Measurements from ENCODE around the gene MMRN2.
"Not testable (repeated sequence)": the region's sequence is repeated elsewhere in the genome, so short reads cannot be mapped to it uniquely, and the experiment has no call there.

The MMRN2 gene

DNA sequence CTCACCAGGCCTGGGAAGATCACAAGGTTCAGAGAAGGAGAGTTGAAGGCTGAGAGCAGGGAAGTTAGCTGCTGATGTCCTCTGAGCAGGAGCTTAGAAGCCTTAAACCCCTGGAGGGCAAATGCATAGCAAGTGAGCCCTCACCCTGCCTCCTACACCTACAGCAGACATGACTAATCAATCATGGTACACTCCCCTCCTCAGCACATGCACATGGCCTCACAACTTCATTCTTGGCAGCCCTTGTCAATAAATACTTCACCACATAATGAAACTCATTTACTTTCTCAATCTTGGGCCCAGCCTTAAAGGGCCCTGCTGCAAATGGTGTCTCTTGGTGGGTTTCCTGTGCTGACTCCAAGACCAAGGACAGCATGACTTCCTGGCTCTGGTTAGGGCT is 12.9 kb downstream of the MMRN2 start:
- TF ChIP-seq, protein P1, sequence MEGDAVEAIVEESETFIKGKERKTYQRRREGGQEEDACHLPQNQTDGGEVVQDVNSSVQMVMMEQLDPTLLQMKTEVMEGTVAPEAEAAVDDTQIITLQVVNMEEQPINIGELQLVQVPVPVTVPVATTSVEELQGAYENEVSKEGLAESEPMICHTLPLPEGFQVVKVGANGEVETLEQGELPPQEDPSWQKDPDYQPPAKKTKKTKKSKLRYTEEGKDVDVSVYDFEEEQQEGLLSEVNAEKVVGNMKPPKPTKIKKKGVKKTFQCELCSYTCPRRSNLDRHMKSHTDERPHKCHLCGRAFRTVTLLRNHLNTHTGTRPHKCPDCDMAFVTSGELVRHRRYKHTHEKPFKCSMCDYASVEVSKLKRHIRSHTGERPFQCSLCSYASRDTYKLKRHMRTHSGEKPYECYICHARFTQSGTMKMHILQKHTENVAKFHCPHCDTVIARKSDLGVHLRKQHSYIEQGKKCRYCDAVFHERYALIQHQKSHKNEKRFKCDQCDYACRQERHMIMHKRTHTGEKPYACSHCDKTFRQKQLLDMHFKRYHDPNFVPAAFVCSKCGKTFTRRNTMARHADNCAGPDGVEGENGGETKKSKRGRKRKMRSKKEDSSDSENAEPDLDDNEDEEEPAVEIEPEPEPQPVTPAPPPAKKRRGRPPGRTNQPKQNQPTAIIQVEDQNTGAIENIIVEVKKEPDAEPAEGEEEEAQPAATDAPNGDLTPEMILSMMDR (IDR thresholded peaks at IDR 0.05), result no peak
- no peak for TF ChIP-seq ZFX (IDR thresholded peaks at IDR 0.05; ENCODE audit: borderline replicate concordance)
- no peak overlapping the region for H3K27ac ChIP-seq

DNA sequence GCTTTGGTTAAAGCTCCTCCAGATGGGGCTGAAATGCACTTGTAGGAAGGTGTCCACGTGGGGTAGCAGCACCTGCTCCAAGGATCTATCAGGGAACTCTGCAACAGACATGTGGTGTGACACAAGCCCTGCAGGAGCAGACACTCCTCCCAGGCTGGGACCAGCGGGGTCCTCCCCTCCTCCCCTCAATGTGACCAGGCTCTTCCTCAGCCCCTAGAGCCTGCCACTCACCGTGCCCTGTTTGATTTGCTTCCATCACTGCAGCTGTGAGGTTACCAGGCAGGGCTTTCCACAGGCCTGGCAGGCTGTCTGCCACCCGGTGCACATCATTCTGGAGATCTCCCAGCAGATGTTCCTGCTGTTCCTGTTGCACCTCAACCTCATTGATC is 13.4 kb downstream of the MMRN2 start:
- no peak overlapping the region for H3K27ac ChIP-seq
- TF ChIP-seq, protein P1 (IDR thresholded peaks at IDR 0.05), result no peak
- no peak for TF ChIP-seq ZFX (IDR thresholded peaks at IDR 0.05; ENCODE audit: borderline replicate concordance)

DNA sequence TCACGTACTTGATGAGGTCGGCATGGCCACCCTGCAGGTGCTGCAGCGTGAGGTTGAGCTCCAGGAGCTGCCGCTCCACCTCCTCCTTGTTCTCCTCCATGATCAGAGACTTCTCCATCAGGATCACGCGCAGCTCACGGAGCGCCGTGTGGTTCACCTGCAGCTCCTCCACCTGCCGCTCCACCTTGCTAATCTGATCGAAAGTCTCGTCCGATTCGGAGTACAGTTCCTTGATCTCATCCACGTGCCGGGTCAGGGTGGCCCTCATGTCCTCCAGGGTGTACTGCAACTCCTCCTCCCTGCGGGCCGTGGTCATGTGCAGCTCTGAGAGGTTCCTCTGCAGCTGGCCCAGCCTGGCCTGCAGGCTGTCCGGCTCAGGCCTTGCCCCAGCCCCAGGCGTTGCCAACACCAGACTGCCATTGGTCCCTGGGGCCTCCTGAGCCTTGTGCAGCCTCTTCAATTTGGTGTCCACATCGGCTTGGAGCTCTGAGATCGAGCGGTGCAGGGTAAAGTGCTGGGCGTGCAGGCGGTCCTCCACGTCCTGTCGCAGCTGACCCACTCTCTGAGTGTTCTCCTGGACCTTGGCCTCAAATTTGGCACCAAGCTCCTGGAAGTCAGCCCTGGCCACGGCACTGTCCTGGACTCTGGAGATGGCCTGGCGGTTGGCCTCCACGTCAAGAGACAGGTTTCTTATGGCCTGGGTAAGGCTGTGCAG is 13.9 kb downstream of the MMRN2 start:
- TF ChIP-seq, protein P1 (IDR thresholded peaks at IDR 0.05), result no peak
- TF ChIP-seq ZFX (IDR thresholded peaks at IDR 0.05; ENCODE audit: borderline replicate concordance), result no peak
- no peak overlapping the region for H3K27ac ChIP-seq

DNA sequence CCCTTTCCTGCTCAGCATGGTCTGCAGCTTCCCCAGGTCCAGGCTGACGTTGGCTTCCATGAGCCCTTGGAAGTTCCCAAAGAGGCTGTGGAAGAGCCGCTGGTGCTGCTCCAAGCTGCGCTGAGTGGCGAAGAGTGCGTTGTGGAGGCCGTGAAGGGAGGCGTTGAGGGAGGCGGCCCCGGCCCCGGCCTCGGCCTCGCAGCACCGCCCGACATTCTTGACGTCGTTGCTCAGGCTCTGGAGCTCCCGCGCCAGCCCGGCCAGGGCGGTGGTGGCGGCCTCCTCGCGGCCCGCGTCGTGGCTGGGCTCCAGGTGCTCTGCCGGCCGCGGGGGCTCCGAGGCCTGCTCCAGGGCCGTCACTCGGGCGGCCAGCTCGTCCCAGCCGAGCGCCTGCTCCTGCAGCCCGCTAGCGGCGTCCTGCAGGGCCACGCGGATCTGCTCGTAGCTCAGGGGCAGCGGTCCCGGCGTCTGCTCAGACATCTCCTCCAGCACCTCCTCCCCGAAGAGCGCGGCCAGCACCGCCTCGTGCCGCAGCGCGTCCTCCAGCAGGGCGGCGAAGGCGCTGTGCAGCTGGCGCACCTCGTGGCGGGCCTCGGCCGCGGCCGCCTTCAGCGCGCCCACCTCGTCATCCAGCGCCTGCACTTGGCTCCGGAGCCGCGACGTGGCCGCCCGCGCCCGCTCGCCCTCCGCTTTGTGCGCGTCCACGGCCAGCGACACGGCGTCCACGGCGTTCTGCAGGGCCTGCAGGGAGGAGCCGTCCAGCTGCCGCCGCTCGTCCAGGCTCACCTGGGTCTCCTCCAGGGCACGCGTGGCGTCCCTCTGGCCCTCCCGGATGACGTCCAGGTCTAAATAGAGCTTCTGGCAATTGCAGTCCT is 14.7 kb downstream of the MMRN2 start:
- TF ChIP-seq, protein P1 (IDR thresholded peaks at IDR 0.05), result no peak
- TF ChIP-seq ZFX (IDR thresholded peaks at IDR 0.05; ENCODE audit: borderline replicate concordance), result no peak
- no peak overlapping the region for H3K27ac ChIP-seq

DNA sequence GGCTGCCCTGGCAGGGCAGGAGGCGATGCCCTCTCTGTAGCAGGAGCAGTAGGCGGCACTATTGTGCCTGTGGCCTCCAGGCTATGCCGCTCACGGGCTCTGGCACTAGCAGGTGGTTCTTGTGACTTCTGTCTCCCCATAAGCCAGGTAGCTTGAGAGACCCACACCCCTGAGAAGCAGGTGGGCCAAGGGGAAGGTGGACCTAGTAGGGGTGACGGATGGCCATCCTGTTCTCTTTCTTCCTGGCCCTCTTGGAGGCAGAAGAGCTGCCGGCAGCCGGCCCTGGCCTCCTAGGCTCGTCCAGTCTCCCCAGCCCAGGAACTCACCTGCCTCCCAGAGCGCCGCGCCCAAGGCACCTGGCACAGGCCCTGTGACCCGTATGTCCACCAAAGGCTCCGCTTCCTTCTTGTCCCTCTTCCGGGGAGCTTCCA is 15.4 kb downstream of the MMRN2 start:
- no peak overlapping the region for H3K27ac ChIP-seq
- TF ChIP-seq, protein P1 (IDR thresholded peaks at IDR 0.05), result no peak
- no peak for TF ChIP-seq ZFX (IDR thresholded peaks at IDR 0.05; ENCODE audit: borderline replicate concordance)

DNA sequence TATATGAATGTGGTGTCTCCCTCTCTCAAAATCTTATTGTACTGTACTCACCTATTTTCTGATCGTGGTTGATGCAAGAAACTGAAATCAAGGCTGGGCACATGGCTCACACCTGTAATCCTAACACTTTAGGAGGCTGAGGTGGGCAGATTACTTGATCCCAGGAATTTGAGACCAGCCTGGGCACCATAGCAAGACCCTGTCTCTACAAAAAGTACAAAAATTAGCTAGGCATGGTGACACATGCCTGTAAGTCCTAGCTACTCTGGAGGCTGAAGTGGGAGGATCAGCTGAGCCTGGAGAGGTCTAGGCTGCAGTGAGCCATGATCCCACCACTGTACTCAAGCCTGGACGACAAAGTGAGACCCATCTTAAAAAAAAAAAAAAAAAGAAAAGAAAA is 16.0 kb downstream of the MMRN2 start:
- TF ChIP-seq ZFX (IDR thresholded peaks at IDR 0.05; ENCODE audit: borderline replicate concordance), result no peak
- TF ChIP-seq, protein P1 (IDR thresholded peaks at IDR 0.05), result no peak
- no peak overlapping the region for H3K27ac ChIP-seq

DNA sequence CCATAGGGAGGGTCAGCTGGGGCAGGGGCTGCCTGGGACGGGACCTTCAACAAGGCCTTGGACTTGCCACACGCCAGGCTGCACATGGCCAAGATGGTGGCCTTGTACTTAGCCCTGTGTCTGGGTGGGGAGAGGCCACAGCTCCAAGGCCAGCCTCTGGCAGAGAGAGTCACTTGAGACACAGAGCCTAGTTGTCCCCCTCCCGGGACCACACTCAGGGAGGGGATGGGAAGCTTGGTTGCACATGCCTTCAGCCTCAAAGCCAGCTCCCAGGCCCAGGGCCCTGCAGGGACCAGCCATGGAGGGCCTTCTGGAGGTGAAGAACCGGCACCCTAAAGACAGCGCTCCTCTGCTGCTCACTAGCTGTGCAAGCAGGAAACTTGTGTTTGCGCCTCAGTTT is 16.7 kb downstream of the MMRN2 start:
- TF ChIP-seq, protein P1 (IDR thresholded peaks at IDR 0.05), result no peak
- TF ChIP-seq ZFX (IDR thresholded peaks at IDR 0.05; ENCODE audit: borderline replicate concordance), result no peak
- no peak overlapping the region for H3K27ac ChIP-seq

DNA sequence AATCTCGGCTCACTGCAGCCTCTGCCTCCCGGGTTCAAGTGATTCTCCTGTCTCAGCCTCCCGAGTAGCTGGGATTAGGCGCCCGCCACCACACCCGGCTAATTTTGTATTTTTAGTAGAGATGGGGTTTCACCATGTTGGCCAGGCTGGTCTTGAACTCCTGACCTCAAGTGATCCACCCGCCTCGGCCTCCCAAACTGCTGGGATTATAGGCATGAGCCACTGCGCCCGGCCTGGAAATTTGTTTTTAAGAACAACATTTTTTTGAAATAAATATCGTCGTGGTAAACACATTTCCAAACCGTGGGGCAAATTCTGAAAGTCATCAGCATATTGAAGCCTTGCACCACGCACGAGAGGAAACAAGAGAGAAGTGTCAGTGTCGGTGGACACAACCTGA is 17.3 kb downstream of the MMRN2 start:
- H3K27ac ChIP-seq, result not testable (repeated sequence)
